Dermis microvascular lymphatic vessel endothelial cell (primary cell): ENCODE measurements around the gene SNRPD1. TPM values are rescaled to one million over a fixed set of nuclear protein-coding genes. Genes with fewer than 3 reads are reported as not detected.
"Not testable (repeated sequence)": the region's sequence is repeated elsewhere in the genome, so short reads cannot be mapped to it uniquely, and the experiment has no call there.

Experiments
- DNase-seq, 2 donors: peaks; one replicate each; pipeline versions ENCODE4 v3.0.0 to v3.0.0-alpha.2; 2010; ENCODE audit warnings: low read depth in 2 of 2
- total RNA-seq: library from RNA; depleted of rRNA; stranded (reverse); fragments of >200 nt; gene quantifications from 2 replicates; pipeline ENCODE4 v1.2.1, GENCODE V29; 2014

SNRPD1 gene
- 10.4 and 14.1 TPM in 2 replicates for total RNA-seq

GRCh38 chr18:21612125-21613039 is at the start of gene SNRPD1:
Gene SNRPD1 (plus strand): TSS chr18:21612314. CDS start chr18:21612430, 116 bp downstream.
- DNase-seq, result peak; percentile 82 to 95

GRCh38 chr18:21571772-21572171 is 40.3 kb upstream of the SNRPD1 start:
- no peak for DNase-seq

GRCh38 chr18:21575656-21576055 is 36.5 kb upstream of the SNRPD1 start:
- peak in 1 of 2 donors; percentile 44 for DNase-seq

- DNase-seq, result no peak
Measured at GRCh38 chr18:21584391-21584790, 27.7 kb upstream of the SNRPD1 start.

- not testable (repeated sequence) for DNase-seq
Measured at GRCh38 chr18:21592361-21592760, 19.8 kb upstream of the SNRPD1 start.

- DNase-seq, result no peak
Measured at GRCh38 chr18:21593540-21594257, 18.4 kb upstream of the SNRPD1 start.

- DNase-seq, result no peak
Measured at GRCh38 chr18:21597620-21598019, 14.5 kb upstream of the SNRPD1 start.

- DNase-seq, result no peak
Measured at GRCh38 chr18:21598726-21599584, 13.2 kb upstream of the SNRPD1 start.

GRCh38 chr18:21599585-21600525 is 12.3 kb upstream of the SNRPD1 start:
- peak; percentile 30 to 58 for DNase-seq

GRCh38 chr18:21600526-21601410 is 11.3 kb upstream of the SNRPD1 start, which contains the start of gene ESCO1:
Gene ESCO1 (minus strand): TSS chr18:21600704. CDS start chr18:21574843, 25,861 bp downstream.
- peak; percentile 93 to 98 for DNase-seq

GRCh38 chr18:21602299-21602587 is 9.9 kb upstream of the SNRPD1 start:
- no peak for DNase-seq

GRCh38 chr18:21604671-21605070 is 7.4 kb upstream of the SNRPD1 start:
- no peak for DNase-seq

- no peak for DNase-seq
Measured at GRCh38 chr18:21605213-21605612, 6.9 kb upstream of the SNRPD1 start.

- DNase-seq, result not testable (repeated sequence)
Measured at GRCh38 chr18:21611401-21612124, 551 bp upstream of the SNRPD1 start.

GRCh38 chr18:21621640-21622039 is 9.5 kb downstream of the SNRPD1 start:
- DNase-seq, result not testable (repeated sequence)

- no peak for DNase-seq
Measured at GRCh38 chr18:21629089-21629832, 17.1 kb downstream of the SNRPD1 start.

- peak in 1 of 2 donors; percentile 9 for DNase-seq
Measured at GRCh38 chr18:21632393-21632792, 20.3 kb downstream of the SNRPD1 start.

GRCh38 chr18:21634588-21635199 is 22.6 kb downstream of the SNRPD1 start:
- no peak for DNase-seq
